COR-L47 (cell line): ENCODE data around the gene AADACL3.
"Not testable (repeated sequence)": the region's sequence is repeated elsewhere in the genome, so short reads cannot be mapped to it uniquely, and the experiment has no call there.

Experiments
- DNase-seq: peaks from one replicate; lab custom pipeline; 2025; lab: John Stamatoyannopoulos, UW

The AADACL3 gene, protein sequence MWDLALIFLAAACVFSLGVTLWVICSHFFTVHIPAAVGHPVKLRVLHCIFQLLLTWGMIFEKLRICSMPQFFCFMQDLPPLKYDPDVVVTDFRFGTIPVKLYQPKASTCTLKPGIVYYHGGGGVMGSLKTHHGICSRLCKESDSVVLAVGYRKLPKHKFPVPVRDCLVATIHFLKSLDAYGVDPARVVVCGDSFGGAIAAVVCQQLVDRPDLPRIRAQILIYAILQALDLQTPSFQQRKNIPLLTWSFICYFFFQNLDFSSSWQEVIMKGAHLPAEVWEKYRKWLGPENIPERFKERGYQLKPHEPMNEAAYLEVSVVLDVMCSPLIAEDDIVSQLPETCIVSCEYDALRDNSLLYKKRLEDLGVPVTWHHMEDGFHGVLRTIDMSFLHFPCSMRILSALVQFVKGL

DNA sequence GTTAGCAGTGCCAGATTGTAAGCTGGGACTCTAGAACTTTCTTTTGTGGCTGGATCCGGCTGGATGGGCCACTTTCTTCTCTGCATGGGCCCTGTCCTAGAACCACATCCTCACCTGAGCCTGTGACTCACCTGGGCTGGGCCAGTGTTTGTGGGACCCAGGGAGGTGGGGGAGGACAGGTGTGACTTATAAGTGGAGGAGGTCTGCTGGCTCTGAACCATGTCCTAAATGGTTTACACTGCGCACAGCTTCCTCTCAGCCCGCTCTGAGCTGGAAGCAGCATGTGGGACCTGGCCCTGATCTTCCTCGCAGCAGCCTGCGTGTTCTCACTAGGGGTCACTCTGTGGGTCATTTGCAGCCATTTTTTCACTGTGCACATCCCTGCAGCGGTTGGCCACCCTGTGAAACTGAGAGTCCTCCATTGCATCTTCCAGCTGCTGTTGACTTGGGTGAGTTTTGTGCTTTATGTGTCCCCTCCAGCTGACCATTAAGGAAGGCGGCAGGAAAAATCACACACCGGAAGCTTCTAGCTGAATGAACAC is at the start of gene AADACL3:
Gene AADACL3, plus strand, starts transcription at position 215 of the 542 bp plus-strand sequence. Its CDS starts 67 bp downstream, at position 282.
- no peak for DNase-seq

DNA sequence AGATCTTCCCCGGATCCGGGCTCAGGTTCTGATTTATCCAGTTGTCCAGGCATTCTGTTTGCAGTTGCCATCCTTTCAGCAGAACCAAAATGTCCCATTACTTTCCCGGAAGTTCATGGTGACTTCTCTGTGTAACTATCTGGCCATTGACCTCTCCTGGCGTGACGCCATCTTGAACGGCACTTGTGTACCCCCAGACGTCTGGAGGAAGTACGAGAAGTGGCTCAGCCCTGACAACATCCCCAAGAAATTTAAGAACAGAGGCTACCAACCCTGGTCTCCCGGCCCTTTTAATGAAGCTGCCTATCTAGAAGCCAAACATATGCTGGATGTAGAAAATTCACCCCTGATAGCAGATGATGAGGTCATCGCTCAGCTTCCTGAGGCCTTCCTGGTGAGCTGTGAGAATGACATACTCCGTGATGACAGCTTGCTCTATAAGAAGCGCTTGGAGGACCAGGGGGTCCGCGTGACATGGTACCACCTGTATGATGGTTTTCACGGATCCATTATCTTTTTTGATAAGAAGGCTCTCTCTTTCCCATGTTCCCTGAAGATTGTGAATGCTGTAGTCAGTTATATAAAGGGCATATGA is 49.7 kb upstream of the AADACL3 start:
- DNase-seq = no peak

DNA sequence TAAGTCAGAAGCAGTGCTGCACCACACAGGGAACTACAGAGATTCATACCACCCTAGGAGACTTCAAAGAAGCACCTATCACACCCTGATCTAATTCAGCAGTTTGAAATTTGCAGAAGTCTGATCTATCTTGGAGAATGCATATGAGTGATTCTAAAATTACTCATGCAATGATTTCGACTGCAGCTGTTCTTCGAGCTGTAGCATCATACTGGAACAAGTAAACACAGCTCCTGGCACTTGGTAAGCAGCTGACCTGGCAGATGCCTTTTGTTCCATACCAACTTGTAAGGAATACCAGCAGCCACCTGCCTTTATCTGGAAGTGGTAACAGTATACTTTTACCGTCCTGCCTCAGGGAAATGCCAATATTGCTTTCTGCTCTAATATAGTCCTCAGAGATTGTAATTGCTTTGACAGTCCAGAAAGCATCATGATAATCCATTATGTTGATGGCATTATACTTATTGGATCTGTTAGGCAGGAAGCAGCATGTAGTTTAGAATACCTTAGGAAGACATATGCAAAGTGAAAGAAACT is 46.3 kb upstream of the AADACL3 start:
- DNase-seq = no peak

DNA sequence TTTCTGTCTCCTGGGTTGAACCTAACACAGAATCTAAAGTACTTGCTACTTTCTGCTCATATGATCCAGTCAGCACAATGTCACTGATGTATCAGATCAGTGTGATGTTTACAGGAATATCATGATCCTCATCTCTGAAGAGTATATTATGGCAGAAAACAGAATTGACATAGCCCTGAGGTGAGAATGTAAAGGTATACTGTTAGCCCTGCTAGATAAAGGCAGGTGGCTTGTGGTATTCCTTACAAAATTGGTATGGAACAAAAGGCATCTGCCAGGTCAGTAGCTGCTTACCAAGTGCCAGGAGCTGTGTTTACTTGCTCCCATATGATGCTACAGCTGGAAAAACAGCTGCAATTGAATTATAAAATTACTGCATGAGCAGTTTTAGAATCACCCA is 41.6 kb upstream of the AADACL3 start:
- DNase-seq = no peak

DNA sequence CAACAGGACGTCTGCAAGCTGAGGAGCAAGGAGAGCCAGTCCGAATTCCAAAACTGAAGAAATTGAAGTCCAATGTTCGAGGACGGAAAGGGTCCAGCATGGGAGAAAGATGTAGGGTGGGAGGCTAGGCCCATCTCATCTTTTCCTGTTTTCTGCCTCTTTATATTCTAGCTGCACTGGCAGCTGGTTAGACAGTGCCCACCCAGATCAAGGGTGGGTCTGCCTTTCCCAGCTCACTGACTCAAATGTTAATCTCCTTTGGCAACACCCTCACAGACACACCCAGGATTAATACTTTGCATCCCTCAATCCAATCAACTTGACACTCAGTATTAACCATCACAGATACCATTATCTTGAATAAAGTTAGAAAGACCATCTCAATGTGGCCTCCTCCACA is 39.8 kb upstream of the AADACL3 start:
- DNase-seq = not testable (repeated sequence)

DNA sequence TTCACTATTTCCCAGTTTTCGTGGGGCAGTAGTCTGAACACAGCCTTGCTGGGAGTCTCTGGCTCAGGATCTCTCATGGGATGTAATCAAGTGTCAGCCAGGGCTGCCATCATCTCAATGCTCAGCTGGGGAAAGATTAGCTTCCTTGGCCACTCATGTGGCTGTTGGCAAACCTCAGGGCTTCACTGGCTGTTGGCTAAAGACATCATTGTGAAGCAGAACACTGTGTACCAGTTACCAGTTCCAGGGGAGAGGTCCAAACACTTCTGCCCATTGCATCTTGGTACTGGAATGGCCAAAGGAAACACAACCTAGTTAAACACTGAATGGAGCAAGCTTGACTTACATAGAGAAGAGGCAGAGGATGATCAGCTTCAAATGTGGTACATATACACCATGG is 38.3 kb upstream of the AADACL3 start:
- no peak for DNase-seq

DNA sequence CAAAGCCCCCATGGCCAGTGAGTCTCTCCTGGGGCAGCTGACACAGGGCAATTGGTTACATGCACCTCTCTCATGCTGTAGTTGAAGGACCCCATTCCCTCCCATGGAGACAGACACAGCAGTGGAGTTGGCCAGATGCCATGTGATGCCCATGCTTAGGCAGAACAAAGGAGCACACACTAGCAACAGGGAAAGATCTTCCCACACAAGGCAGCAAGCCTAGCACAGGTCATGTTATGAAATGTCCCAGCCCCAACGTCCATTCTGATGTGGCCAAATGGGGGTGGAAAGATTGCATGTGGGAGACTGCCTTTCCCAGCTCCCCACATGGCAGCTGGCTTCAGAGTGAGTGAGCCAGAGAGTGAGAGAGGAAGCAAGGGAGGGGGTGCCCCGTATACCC is 37.6 kb upstream of the AADACL3 start:
- DNase-seq = no peak

DNA sequence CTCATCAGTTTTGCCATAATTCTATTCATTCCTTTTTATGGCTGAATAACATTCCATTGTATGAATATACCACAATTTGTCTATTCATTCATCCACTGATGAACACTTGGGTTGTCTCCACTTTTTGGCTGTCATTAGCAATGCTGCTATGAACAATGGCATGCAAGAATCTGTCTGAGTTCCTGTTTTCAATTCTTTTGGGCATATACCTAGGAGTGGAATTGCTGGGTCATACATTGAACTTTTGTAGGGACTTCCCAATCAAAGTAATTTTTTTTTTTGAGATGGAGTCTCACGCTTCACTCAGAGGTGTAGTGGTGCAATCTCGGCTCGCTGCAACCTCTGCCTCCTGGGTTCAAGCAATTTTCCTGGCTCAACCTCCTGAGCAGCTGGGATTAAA is 37.1 kb upstream of the AADACL3 start:
- no peak for DNase-seq

DNA sequence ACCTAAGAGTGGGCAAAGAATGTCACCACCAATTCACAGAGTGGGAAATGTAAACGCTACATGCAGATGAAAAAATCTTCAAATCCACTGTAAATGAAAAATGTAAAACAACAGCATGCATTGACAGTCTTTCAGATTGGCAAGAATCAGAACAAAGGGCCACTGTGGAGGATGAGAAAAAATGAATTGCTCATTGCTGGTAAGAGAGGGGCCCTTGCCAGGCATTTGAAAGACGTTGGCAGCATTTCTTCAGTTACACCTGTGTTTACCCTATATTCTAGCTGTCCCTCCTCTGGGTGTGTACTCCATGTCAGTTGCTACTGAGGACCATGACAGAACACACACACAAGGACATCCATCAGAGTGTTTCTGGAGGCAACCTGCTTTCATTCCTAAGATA is 25.8 kb upstream of the AADACL3 start:
- DNase-seq = no peak

DNA sequence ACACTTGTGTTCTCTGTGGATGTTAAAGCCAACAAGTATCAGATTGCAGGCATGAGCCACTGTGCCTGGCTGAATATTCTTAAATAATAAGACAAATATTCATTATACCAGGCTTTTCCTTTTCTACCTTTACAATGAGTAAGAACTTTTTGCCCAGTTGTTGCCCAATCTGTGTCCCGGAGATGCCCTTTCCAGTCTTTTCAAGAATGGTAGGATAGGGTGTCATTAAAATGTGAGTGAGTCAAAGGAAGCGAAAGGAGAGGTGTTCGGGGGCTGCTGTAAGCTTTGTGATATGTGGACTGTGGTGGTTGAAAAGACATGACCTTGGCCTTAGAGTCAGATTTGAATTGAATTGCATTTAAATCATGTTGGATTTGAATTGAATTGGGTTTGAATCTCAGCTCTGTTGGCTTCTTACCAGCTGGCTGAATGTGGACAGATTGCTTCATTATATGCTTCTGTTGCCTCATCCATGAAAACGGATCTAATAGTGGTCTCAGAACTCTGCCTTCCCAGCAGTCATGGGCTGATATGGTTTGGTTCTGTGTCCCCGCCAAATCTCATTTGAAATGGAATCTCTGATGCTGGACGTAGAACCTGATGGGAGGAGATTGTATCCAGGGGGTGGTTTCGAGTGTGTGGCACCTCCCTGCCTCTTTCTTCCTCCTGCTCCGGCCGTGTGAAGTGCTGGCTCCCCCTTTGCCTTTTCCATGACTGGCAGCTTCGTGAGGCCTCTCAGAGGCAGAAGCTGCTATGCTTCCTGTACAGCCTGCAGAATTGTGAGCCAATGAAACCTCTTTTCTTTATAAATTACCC is 22.7 kb upstream of the AADACL3 start:
- no peak for DNase-seq

DNA sequence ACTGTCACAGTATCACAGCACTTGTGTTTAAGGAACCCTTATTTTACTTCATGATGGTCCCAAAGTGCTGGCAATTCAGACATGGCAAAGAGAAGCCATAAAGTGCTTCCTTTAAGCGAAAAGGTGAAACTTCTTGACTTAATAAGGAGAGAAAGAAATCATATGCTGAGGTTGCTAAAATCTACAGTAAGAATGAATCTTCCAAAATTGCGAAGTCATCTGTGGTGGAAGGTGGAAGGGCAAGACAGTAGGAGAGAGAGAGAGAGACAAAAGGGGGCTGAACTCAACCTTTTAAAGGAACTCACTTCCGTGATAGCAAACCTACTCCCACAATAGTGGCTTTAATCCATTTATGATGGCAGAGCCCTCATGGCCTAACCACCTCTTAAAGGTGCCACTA is 19.3 kb upstream of the AADACL3 start:
- DNase-seq = no peak

DNA sequence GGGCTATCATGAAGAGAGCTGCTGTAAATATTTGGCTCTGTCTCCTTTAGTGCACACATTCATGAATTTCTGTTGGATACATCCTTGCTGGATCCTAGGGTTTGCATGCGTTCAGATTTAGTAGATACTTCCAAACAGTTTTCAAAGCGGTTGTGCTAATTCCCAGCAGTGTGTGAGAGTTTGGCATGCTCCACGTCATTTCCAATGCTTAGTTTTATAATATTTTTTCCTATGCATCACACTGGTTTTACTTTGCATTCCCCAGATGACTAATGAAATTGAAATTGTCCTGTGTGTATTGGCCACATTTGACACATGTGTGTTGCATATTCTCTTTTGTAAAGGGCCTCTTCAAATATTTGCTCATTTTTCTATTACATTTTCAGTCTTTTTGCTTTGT is 18.5 kb upstream of the AADACL3 start:
- DNase-seq = no peak

DNA sequence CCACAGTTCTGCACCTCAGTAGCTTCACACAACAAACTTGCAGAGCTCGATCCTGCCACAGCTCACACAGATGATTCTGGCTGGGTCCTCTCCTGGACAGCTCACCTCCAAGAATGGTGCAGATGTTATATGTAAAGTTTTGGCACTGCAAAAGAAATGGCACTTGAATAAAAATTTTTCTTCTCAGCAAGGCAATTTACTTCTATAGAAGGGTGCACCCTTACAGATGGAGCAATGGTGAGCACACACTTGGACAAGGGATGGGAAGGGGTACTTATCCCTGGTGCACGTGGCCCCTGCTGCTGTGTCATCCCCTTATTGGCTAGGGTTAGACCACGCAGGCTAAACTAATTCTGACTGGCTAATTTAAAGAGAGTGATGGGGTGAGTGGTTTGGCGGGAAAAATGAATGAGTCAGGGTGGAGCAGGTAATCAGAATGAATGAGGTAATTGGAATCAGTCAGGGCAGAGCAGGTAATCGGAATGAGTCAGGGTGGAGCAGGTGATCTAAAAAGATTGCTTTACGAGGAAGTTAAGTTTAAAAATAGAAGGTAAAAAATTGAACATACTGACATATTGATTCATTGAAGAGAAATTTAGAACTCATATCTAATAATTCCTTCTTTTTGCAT is 12.0 kb upstream of the AADACL3 start:
- no peak for DNase-seq

DNA sequence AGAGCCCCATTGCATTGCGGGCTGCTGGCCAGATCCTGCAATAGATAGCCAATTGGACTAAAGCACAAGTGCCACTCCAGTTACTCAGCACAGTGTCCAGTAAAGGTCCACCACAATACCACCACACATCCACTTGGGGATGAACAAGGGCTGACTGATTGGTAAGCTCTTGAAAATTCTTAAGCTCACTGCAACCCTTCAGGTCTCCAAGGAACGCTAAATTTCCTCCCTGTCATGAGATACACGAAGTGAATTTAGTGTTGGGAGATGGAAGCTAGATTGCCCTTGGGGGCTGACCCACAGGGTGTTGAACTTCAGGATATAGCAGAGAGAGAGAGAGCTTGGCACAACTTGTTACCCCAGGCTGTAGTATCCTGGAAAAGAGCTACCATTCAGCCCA is 9.8 kb upstream of the AADACL3 start:
- DNase-seq = no peak

DNA sequence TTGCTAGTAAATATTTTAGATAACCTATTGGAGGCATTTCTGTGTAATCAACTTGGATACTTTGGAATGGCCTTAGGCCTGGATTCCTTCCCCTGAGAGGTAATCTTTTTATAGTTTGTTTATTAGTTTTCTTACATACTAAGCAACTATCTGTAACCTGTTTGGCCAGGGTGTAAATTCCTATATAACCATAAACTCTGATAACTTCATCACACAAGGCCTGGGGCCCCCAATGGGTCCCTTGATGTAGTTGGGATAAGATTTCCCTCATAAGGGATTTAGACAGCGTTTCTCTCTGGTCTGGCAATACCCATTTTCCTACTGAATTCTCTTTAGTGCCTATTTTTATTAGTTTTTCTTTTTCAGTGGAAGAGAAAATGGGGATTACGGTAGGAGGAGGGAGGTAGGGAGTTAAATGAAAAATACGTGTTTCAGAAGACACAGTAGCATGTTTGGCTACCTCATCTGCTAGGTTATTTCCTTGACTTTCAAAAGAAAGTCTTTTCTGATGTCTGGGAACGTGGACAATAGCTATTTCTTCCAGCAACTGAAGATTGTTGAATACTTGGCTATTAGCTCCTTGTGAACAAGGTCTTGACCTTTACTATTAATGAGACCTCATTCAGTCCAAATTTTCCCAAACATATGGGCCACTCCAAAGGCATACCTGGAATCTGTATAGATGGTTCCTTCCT is 7.4 kb upstream of the AADACL3 start:
- no peak for DNase-seq

DNA sequence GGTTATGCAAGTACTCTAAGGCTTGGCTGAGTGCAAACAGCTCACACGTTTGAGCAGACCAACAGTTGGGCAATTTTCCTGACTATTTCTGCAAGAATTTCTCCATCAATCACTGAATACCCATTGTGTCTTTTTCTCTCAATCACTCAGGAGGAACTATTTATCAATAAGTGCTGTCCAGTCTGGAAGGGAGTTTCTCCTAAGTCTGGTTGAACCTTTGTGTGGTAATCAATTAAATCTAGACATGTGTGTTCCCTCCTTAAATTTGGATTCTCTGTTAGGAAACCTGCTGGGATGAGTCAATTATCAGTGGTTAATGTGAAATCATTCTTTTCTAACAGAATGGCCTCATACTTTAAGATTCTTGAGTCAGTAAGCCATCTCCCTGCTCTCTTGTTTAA is 6.8 kb upstream of the AADACL3 start:
- no peak for DNase-seq

DNA sequence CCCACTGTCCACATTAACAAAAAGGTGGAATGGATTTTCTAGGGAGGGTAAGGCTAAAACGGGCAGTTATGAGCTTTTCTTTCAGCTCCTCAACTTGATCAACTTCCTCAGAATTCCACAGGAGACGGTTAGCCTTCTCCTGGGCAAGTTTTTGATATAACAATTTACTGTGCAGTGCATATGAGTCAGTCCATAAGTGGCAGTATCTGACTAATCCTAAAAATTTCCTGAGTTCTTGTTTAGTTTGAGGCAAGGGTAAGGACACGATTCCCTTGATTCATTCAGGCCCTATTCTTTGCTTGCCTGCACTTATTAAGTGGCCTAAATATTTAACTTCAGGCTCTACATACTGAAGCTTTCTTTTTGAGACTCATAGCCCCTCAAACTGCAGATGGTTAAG is 6.2 kb upstream of the AADACL3 start:
- no peak for DNase-seq

DNA sequence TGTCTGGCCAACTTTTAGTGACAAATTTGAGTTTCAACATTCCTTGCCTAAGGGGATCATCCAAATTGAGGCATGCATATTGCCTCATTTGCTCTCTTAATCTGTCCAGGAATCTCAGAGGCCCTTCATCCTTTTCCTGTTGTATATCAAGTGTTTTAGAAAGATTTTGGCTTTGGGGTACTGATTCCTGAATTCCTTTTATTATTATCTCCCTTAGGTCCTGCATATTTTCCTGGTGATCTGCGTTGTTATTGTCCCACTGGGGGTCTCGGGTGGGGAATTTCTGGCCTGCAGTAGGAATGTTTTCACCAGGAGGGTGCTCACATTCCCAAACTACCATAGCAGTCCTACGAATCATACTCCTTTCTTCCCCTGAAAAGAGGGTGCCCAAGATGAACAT is 4.4 kb upstream of the AADACL3 start:
- no peak for DNase-seq

DNA sequence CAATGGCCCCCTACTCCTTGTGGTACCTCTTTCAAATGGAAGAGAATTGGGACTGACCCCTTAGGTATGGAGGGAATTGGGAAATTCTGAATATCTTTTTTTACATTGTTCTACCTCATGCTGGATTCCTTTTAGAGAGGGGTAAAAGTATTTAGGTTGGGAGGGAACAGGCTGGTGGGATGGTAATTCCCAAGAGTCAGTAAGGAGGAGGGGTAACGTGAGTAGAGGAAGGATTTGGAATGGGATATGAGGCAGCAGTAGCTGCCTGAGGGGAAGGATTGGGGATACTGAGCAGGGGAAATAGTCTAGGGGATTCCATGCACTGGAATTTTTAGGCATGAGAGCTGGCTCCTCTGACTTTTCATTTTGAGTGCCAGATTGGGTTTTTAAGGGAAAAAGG is 3.8 kb upstream of the AADACL3 start:
- no peak for DNase-seq

DNA sequence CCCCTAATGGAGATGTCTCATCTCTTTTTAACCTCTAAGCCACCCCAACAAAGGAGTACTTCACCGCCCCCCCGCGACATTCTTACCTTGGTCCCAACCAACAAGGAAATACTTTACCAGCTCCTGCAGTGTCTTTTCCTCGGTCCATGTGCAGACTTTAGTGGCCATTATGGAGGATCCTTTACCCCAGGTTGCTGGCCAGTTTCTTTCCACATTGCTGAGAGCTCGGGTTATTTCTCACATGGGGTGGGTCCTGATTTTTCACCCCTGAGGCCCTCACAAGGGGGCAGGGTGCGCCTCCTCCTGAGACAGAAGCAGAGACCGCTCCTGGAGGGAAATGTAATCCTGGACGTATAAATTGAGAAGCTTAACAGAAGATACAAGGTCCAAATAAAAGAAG is 3.0 kb upstream of the AADACL3 start:
- no peak for DNase-seq

DNA sequence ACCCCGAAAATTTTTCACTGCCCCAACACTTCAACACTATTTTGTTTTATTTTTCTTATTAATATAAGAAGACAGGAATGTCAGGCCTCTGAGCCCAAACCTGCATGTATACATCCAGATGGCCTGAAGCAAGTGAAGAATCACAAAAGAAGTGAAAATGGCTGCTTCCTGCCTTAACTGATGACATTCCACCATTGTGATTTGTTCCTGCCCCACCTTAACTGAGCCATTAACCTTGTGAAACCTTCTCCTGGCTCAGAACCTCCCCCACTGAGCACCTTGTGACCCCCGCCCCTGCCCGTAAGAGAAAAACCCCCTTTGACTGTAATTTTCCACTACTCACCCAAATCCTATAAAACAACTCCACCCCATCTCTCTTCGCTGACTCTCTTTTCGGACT is 2.3 kb upstream of the AADACL3 start:
- DNase-seq = not testable (repeated sequence)
